Loucy (cell line): ENCODE data around the gene PRR20G.

Source experiments
- H2AFZ ChIP-seq: fragments of 200-600 bp; sonication (generic); 2 replicates; pipeline ENCODE4 v1.6.0; 2016; ENCODE audit warnings: antibody characterized with exemption, mild to moderate bottlenecking, low read length, moderate library complexity
- H3F3A ChIP-seq: fragments of 200-600 bp; 2 replicates; pipeline ENCODE4 v1.6.0; 2016; ENCODE audit warnings: antibody characterized with exemption, low read depth, mild to moderate bottlenecking
- H3K27me3 ChIP-seq: fragments of 200-600 bp; sonication (generic); 2 replicates; pipeline ENCODE4 v1.6.1; 2014; ENCODE audit warnings: low read length, mild to moderate bottlenecking; ENCODE audit not compliant: insufficient read depth, poor library complexity, severe bottlenecking
- H3K36me3 ChIP-seq: fragments of 200-600 bp; sonication (generic); 2 replicates; pipeline ENCODE4 v1.6.1; 2016; ENCODE audit warnings: low read length; ENCODE audit not compliant: insufficient read depth
- H3K4me1 ChIP-seq: fragments of 200-600 bp; sonication (generic); 2 replicates; pipeline ENCODE4 v1.5.1; 2014; ENCODE audit warnings: low read length, mild to moderate bottlenecking; ENCODE audit not compliant: insufficient read depth, poor library complexity, severe bottlenecking
- H3K4me2 ChIP-seq: fragments of 200-600 bp; sonication (generic); 2 replicates; pipeline ENCODE4 v1.6.0; 2014; ENCODE audit warnings: antibody characterized with exemption, low read length, low read depth, mild to moderate bottlenecking; ENCODE audit not compliant: poor library complexity, severe bottlenecking
- H3K4me3 ChIP-seq: fragments of 200-600 bp; sonication (generic); 2 replicates; pipeline ENCODE4 v1.5.1; 2014; ENCODE audit warnings: low read length, mild to moderate bottlenecking, mixed read lengths; ENCODE audit not compliant: poor library complexity, severe bottlenecking
- H3K79me2 ChIP-seq: fragments of 200-600 bp; sonication (generic); 2 replicates; pipeline ENCODE4 v1.6.1; 2014; ENCODE audit warnings: low read length; ENCODE audit not compliant: insufficient read depth
- H3K9ac ChIP-seq: fragments of 200-600 bp; sonication (generic); 2 replicates; pipeline ENCODE4 v1.6.0; 2014; ENCODE audit warnings: mild to moderate bottlenecking, low read depth, low read length, moderate library complexity; ENCODE audit not compliant: poor library complexity, severe bottlenecking
- H3K9me2 ChIP-seq: fragments of 200-600 bp; sonication (generic); replicated peaks from 2 replicates; pipeline ENCODE4 v1.6.1; 2016; ENCODE audit warnings: low read depth, low read length, mixed read lengths
- H3K9me3 ChIP-seq: fragments of 200-600 bp; sonication (generic); 2 replicates; pipeline ENCODE4 v1.6.1; 2014; ENCODE audit warnings: mild to moderate bottlenecking, antibody characterized with exemption, low read length, low read depth; ENCODE audit not compliant: insufficient read depth
- H4K20me1 ChIP-seq: fragments of 200-600 bp; sonication (generic); 2 replicates; pipeline ENCODE4 v1.6.0; 2014; ENCODE audit warnings: antibody characterized with exemption, low read length, mild to moderate bottlenecking; ENCODE audit not compliant: insufficient read depth, poor library complexity, severe bottlenecking
- CTCF ChIP-seq: fragments of 200-600 bp; sonication (generic); conservative IDR thresholded peaks from 2 replicates; pipeline ENCODE4 v1.5.1; 2014; ENCODE audit warnings: mild to moderate bottlenecking, antibody characterized with exemption, low read length
- EZH2phosphoT487 ChIP-seq: fragments of 200-600 bp; IDR thresholded peaks from 2 replicates; pipeline ENCODE4 v1.6.1; 2018; ENCODE audit warnings: antibody characterized with exemption, mild to moderate bottlenecking, moderate library complexity, borderline replicate concordance

PRR20G gene

GRCh38 chr3:127253491-127253890 is 34.4 kb downstream of the PRR20G start:
- H3K4me2 ChIP-seq, result no peak overlapping the region
- peaks cover 5% of the 10 kb centered on the region for H3K27me3 ChIP-seq
- H2AFZ ChIP-seq, result no peak overlapping the region
- no peak overlapping the region for H3K9ac ChIP-seq
- no peaks in the 10 kb centered on the region for H4K20me1 ChIP-seq
- no peaks in the 10 kb centered on the region for H3K9me2 ChIP-seq
- no peaks in the 10 kb centered on the region for H3K36me3 ChIP-seq
- peaks cover 8% of the 10 kb centered on the region; the same call in 1 of the 2 replicates for H3K9me3 ChIP-seq
- H3K4me3 ChIP-seq, result no peak overlapping the region
- H3K79me2 ChIP-seq, result no peaks in the 10 kb centered on the region
- H3K4me1 ChIP-seq, result no peaks in the 10 kb centered on the region
- no peaks in the 10 kb centered on the region for H3F3A ChIP-seq
- no peak for TF ChIP-seq EZH2phosphoT487
- TF ChIP-seq CTCF, result no peak

GRCh38 chr3:127252446-127252845 is 35.4 kb downstream of the PRR20G start:
- Histone ChIP-seq H3K36me3 (no peaks in the 10 kb centered on the region), H2AFZ (no peak overlapping the region), H3F3A (no peaks in the 10 kb centered on the region), H3K27me3 (peaks cover 5% of the 10 kb centered on the region), H4K20me1 (no peaks in the 10 kb centered on the region), H3K9ac (no peak overlapping the region), H3K4me3 (no peak overlapping the region), H3K79me2 (no peaks in the 10 kb centered on the region), H3K4me2 (no peak overlapping the region), H3K9me3 (peaks cover 17% of the 10 kb centered on the region), H3K4me1 (no peaks in the 10 kb centered on the region), H3K9me2 (no peaks in the 10 kb centered on the region)
- TF ChIP-seq EZH2phosphoT487 (no peak), CTCF (no peak)

GRCh38 chr3:127250032-127250431 is 37.8 kb downstream of the PRR20G start:
- no peaks in the 10 kb centered on the region for H3K9me2 ChIP-seq
- TF ChIP-seq EZH2phosphoT487 (no peak), CTCF (no peak)
- no peak overlapping the region for H3K4me2 ChIP-seq
- peaks cover 5% of the 10 kb centered on the region for H3K27me3 ChIP-seq
- peaks cover 20% of the 10 kb centered on the region for H3K9me3 ChIP-seq
- H3K4me1 ChIP-seq, result no peaks in the 10 kb centered on the region
- H2AFZ ChIP-seq, result no peak overlapping the region
- no peaks in the 10 kb centered on the region for H4K20me1 ChIP-seq
- no peaks in the 10 kb centered on the region for H3K36me3 ChIP-seq
- H3K4me3 ChIP-seq, result no peak overlapping the region
- H3K9ac ChIP-seq, result no peak overlapping the region
- no peaks in the 10 kb centered on the region for H3F3A ChIP-seq
- no peaks in the 10 kb centered on the region for H3K79me2 ChIP-seq
